Measurements from ENCODE around the gene TCTN3.
"Not testable (repeated sequence)": the region's sequence is repeated elsewhere in the genome, so short reads cannot be mapped to it uniquely, and the experiment has no call there.

Gene TCTN3

GRCh38 chr10:95683966-95684365 lies 9.8 kb downstream of the TCTN3 start:
- DNase-seq (ENCODE audit: low read depth in 2 of 2), result no peak

GRCh38 chr10:95675403-95676116 lies 18.2 kb downstream of the TCTN3 start:
- DNase-seq (ENCODE audit: low read depth in 2 of 2), result no peak

DNA sequence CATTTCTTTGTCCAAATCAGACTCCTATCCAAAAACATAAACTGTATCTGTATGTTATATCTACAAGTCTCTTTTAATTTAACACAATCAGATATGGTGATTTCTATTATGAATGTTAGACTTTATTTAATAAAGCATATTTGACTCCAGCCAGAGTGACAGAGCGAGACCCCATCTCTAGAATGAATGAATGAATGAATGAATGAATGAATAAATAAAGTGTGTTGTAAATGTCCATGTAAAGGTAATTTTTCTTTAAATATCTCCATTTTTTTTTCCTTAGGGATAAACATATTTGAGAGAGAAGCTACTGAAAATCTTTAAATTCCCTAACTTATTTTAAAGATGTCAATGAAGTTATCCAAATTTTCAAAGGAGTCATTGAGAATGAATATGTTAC lies 19.1 kb downstream of the TCTN3 start:
- no peak for DNase-seq (ENCODE audit: low read depth in 2 of 2)

DNA sequence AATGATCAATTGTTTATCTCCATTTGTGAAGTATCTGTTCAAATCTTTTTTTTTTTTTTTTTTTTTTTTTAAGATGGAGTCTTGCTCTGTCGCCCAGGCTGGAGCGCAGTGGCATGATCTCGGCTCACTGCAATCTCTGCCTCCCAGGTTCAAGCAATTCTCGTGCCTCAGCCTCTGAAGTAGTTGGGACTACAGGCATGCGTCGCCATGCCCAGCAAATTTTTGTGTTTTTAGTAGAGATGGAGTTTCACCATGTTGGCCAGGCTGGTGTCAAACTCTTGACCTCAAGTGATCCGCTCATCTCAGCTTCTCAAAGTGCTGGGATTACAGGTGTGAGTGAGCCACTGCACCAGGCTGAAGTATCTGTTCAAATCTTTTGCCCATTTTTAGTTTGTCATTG lies 21.1 kb downstream of the TCTN3 start:
- not testable (repeated sequence) for DNase-seq (ENCODE audit: low read depth in 2 of 2)

GRCh38 chr10:95664543-95664942 lies 29.2 kb downstream of the TCTN3 start:
- no peak for DNase-seq (ENCODE audit: low read depth in 2 of 2)

- DNase-seq (ENCODE audit: low read depth in 2 of 2), result no peak
Measured at GRCh38 chr10:95663496-95663895, 30.2 kb downstream of the TCTN3 start.

GRCh38 chr10:95661818-95662217 lies 31.9 kb downstream of the TCTN3 start:
- no peak for DNase-seq (ENCODE audit: low read depth in 2 of 2)

DNA sequence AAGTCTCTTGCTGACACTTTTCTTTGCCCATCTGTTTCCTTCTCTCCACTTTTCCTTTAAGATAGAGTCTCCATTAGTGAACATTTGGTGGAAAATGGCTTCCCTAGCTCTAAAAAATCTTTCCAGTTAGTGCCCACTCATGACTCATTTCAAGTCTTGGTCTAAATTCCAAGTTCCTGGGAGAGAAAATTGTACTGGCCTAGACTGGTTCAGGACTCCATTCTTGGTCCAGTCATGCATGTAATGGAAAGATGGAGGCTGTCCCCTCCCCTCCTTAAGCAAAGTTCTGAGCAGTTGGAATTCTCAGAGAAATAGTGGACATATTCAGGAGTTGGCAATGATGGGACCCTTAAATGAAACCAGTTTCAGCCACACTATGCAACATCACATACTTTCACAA lies 33.4 kb downstream of the TCTN3 start:
- no peak for DNase-seq (ENCODE audit: low read depth in 2 of 2)

- DNase-seq (ENCODE audit: low read depth in 2 of 2), result no peak
Measured at GRCh38 chr10:95657250-95657649, 36.5 kb downstream of the TCTN3 start.

GRCh38 chr10:95656291-95657164 lies 37.2 kb downstream of the TCTN3 start, which contains the start of gene ALDH18A1:
TSS of gene ALDH18A1 (minus strand) at chr10:95656711. CDS start at chr10:95653377, 3,334 bp downstream.
- peak; percentile 84 to 88 for DNase-seq (ENCODE audit: low read depth in 2 of 2)

GRCh38 chr10:95655571-95656290 lies 38.0 kb downstream of the TCTN3 start:
- DNase-seq (ENCODE audit: low read depth in 2 of 2), result no peak

- DNase-seq (ENCODE audit: low read depth in 2 of 2), result no peak
Measured at GRCh38 chr10:95653895-95654294, 39.8 kb downstream of the TCTN3 start.

- no peak for DNase-seq (ENCODE audit: low read depth in 2 of 2)
Measured at GRCh38 chr10:95651346-95652060, 42.2 kb downstream of the TCTN3 start.

DNA sequence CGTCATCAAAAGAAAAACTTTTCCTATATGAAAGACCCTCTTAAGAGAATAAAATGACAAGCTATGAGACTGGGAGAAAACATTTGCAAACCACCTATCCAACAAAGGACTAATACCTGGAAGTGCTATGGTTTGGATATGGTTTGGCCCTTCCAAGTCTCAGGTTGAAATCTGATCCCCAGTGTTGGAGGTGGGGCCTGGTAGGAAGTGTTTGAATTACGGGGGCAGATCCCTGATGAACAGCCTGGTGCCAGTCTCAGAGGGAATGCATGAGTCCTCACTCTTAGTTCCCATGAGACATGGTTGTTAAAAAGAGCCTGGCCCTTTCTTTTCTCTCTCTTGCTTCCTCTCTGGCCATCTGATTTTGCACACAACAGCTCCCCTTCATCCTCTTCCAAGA lies 43.5 kb downstream of the TCTN3 start:
- DNase-seq (ENCODE audit: low read depth in 2 of 2), result no peak

- DNase-seq (ENCODE audit: low read depth in 2 of 2), result no peak
Measured at GRCh38 chr10:95648138-95648537, 45.6 kb downstream of the TCTN3 start.

DNA sequence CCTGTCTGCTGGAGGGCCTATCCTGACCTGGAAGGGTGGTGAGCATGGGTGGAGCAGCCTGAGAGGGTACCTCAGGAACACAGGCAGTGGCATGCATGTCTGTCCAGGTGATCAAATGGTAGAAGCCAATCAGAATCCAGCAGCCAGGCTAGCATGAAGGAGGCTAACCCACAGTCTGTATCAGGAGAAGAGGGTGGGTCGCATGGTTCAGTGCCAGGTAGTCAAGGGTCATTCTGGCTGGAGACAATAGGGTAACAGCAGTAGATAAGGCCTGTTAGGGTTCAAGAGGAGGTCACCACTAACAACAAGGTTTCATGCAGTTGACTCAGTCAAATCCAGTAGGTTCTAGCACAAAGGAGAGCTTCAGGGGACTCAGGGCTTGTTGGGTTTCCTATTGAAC lies 47.6 kb downstream of the TCTN3 start:
- no peak for DNase-seq (ENCODE audit: low read depth in 2 of 2)

GRCh38 chr10:95644901-95645300 lies 48.8 kb downstream of the TCTN3 start:
- no peak for DNase-seq (ENCODE audit: low read depth in 2 of 2)

DNA sequence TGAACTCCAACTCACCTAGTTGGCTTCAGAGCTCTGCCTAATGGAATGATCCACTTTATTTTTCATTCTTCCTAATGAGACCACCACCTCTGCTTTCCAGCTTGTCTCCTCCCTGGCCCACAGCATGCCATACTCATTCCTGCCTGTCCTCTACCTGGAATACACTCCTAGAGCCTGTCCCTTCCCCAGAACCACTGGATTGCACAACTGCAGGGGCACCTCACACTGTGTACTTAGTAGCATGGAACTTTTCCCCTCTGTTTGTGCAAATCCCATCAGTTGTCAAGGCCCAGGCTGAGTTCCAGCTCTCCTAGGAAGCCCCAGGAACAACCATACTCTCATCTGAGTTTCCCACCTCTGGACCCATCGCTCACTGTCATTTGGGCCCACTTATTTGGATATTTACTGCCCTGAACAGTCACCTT lies 52.8 kb downstream of the TCTN3 start:
- DNase-seq (ENCODE audit: low read depth in 2 of 2), result no peak

GRCh38 chr10:95637911-95638310 lies 55.8 kb downstream of the TCTN3 start:
- DNase-seq (ENCODE audit: low read depth in 2 of 2), result no peak

DNA sequence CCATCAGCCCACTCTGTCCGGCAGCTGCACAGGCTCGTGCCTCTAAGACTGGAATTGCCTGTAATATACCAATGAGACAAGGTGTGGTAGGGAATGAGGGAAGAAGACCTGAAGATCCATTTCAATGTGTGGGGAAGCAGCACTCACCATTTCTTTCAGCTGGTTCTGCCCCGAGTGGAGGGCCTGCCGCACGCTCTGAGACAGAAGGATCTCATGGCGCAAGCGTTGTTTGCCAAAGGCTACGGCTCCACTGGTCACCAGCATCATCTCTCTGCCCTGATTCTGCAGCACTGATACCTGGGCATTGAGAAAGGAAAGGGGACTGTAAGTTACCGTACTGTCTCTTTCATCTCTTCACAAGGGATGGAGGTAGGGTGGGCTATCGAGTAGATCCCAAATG lies 56.6 kb downstream of the TCTN3 start:
- DNase-seq (ENCODE audit: low read depth in 2 of 2), result no peak

GRCh38 chr10:95635319-95635733 lies 58.4 kb downstream of the TCTN3 start:
- no peak for DNase-seq (ENCODE audit: low read depth in 2 of 2)

DNA sequence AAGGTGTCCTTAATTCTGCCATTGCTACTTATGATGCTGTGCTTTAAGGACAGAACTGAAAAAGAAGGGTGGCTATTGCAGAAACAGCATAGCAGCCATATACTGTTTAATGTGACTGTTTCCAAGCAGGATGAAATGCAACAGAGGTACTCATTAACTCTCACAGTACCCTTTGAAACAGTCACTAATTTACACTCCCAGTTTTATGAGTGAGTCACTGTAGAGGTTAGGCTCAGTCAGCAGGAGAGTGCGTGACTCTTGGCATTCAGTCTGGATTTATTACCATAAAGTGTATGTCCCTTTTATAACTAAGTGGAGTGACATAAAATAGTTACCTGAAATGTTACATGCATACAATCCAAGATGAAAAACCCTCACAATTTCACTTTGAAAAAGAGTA lies 64.9 kb downstream of the TCTN3 start:
- no peak for DNase-seq (ENCODE audit: low read depth in 2 of 2)

Measured in activated CD8-positive, alpha-beta memory T cell treated with anti-CD3 and anti-CD28 coated beads for 4 hours (primary cell).